Endodermal cell (in vitro differentiated cells): ENCODE results near the gene RSBN1. TPM values are rescaled to one million over a fixed set of nuclear protein-coding genes. Genes with fewer than 3 reads are reported as not detected.

Source experiments
- DNase-seq: peaks from one replicate; pipeline ENCODE4 v3.0.0-alpha.2; 2017
- H3K27ac ChIP-seq: 2 replicates; pipeline ENCODE4 v1.5.1; 2013; ENCODE audit warnings: mild to moderate bottlenecking, low read depth, low read length, moderate library complexity
- H3K27me3 ChIP-seq: 2 replicates; pipeline ENCODE4 v1.6.1; 2013; ENCODE audit warnings: mild to moderate bottlenecking, low read length, moderate library complexity; ENCODE audit not compliant: insufficient read depth, control insufficient read depth, poor library complexity, severe bottlenecking
- H3K36me3 ChIP-seq: 2 replicates; pipeline ENCODE4 v1.7.0; 2013; ENCODE audit warnings: mild to moderate bottlenecking, low read length, moderate library complexity; ENCODE audit not compliant: control insufficient read depth, insufficient read depth
- H3K4me1 ChIP-seq: one replicate; pipeline ENCODE4 v1.7.0; 2013; ENCODE audit warnings: low read length; ENCODE audit not compliant: control insufficient read depth, insufficient read depth
- H3K4me3 ChIP-seq: 2 replicates; pipeline ENCODE4 v1.5.1; 2013; ENCODE audit warnings: mild to moderate bottlenecking, low read length, moderate library complexity
- H3K9ac ChIP-seq: 2 replicates; pipeline ENCODE4 v1.6.1; 2013; ENCODE audit warnings: mild to moderate bottlenecking, low read length, moderate library complexity; ENCODE audit not compliant: poor library complexity, severe bottlenecking; ENCODE audit errors: extremely low read depth
- H3K9me3 ChIP-seq: 2 replicates; pipeline ENCODE4 v1.6.1; 2013; ENCODE audit warnings: mild to moderate bottlenecking, low read length, moderate library complexity; ENCODE audit not compliant: control insufficient read depth
- H3K27ac Mint-ChIP-seq: 2 replicates; pipeline ENCODE4 v1.8.0; 2020; ENCODE audit warnings: mixed read lengths
- H3K27me3 Mint-ChIP-seq: 2 replicates; pipeline ENCODE4 v1.8.0; 2021; ENCODE audit warnings: mild to moderate bottlenecking, mixed read lengths; ENCODE audit not compliant: insufficient read depth
- H3K36me3 Mint-ChIP-seq: 2 replicates; pipeline ENCODE4 v1.8.0; 2020; ENCODE audit warnings: low read depth, mixed read lengths
- H3K4me1 Mint-ChIP-seq: 2 replicates; pipeline ENCODE4 v1.8.0; 2020; ENCODE audit warnings: mixed read lengths
- H3K4me3 Mint-ChIP-seq: 2 replicates; pipeline ENCODE4 v1.8.0; 2020; ENCODE audit warnings: mild to moderate bottlenecking, moderate library complexity, mixed read lengths
- H3K9me3 Mint-ChIP-seq: 2 replicates; pipeline ENCODE4 v1.8.0; 2020; ENCODE audit warnings: mild to moderate bottlenecking, mixed read lengths
- CTCF ChIP-seq: fragments of 200-600 bp; sonication (generic); conservative IDR thresholded peaks from 2 replicates; pipeline ENCODE4 v1.5.0; 2021; ENCODE audit warnings: antibody characterized with exemption, mild to moderate bottlenecking
- WGBS, 2 experiments: methylation state at CpG; one replicate each; pipeline versions ENCODE4 v1.1.5 to v1.1.7; 2013; ENCODE audit warnings: missing lambda C conversion rate in 2 of 2, mixed read lengths in 1 of 2; ENCODE audit not compliant: insufficient coverage in 1 of 2, insufficient read length in 1 of 2; 5-methylcytosine and 5-hydroxymethylcytosine counted together
- total RNA-seq, 2 donors: library from RNA; stranded (reverse); fragmentation: NEBNext Ultra II Directional in 1 of 2; extraction: Animal tissue kit (Norgen Biotek cat#: 25700) in 1 of 2; gene quantifications; 2 replicates in 1 of 2; 3 replicates in 1 of 2; pipeline ENCODE4 v1.2.1, GENCODE V29; 2021

The RSBN1 gene
- total RNA-seq, 2 donors from 2014 or later = 13.7 to 17.5 TPM

DNA sequence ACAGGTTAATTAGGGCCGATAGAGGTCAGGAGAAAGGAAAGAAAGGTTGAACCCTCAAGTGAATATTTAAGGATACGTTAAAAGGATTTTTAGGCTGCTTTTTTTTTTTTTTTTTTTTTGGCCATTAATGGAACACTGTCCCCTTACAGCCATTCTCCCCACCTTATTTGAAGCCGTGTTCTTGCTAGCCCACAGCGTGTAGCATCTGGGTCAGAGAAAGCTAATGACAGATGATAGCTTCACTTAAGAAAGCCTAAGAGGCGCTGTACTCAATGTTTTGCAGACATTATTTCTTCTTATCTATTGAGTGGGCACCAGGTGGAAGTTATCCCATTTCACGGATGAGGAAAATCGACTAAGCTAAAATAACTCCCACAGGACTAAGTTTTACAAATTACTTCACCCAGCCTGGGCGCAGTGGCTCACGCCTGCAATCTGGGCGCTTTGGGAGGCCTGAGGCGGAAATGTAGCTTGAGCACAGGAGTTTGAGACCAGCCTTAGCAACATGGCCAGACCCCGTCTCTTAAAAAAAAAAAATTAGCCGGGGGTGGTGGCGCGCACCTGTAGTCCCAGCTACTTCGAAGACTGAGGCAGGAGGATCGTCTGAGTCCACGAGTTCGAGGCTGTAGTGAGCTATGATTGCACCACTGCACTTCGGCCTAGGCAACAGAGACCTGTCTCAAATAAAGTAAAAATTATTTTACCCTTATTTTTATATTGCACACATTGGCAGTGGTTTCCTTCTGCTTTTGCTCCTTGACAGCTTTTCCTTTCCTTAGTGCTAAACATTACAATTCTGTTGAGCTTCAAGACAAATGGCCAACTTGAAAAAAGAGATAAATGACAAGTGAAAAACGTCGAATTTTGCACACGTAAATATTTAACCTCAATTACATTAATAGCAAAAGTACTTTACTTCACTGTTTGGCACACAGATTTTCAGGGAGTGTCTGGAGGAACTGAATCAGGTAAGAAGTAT, 51.9 kb downstream of the RSBN1 start:
- H3K4me1 ChIP-seq = peaks cover 4% of the 10 kb centered on the region
- Mint-ChIP-seq H3K27ac (peak overlapping the region; percentile 99), H3K27me3 (no peaks in the 10 kb centered on the region), H3K9me3 (no peaks in the 10 kb centered on the region), H3K36me3 (peaks cover 21% of the 10 kb centered on the region), H3K4me1 (peaks cover 20% of the 10 kb centered on the region), H3K4me3 (peak overlapping the region; percentile 85)
- peak overlapping the region; percentile 99 for H3K27ac ChIP-seq
- peak overlapping the region; percentile 86 for H3K4me3 ChIP-seq
- peaks cover 30% of the 10 kb centered on the region for H3K36me3 ChIP-seq
- no peaks in the 10 kb centered on the region for H3K27me3 ChIP-seq
- H3K9ac ChIP-seq = peak overlapping the region; percentile 92
- no peak for DNase-seq
- H3K9me3 ChIP-seq = no peaks in the 10 kb centered on the region
- WGBS, 2 experiments = 82 to 85% methylated on average over 13 to 23 of the region's 23 CpGs
- TF ChIP-seq CTCF = no peak

- Mint-ChIP-seq H3K9me3 (no peaks in the 10 kb centered on the region), H3K36me3 (peaks cover 26% of the 10 kb centered on the region), H3K27ac (peak within 1 kb of the TSS; percentile 99), H3K4me3 (peak within 1 kb of the TSS; percentile 85), H3K27me3 (no peaks in the 10 kb centered on the region), H3K4me1 (peaks cover 20% of the 10 kb centered on the region)
- Histone ChIP-seq H3K27me3 (no peaks in the 10 kb centered on the region), H3K9me3 (no peaks in the 10 kb centered on the region), H3K36me3 (peaks cover 27% of the 10 kb centered on the region), H3K27ac (peak within 1 kb of the TSS; percentile 99), H3K4me1 (peaks cover 4% of the 10 kb centered on the region), H3K9ac (peak within 1 kb of the TSS; percentile 92), H3K4me3 (peak within 1 kb of the TSS; percentile 86)
- DNase-seq = peak; percentile 93
- TF ChIP-seq CTCF = no peak
- 0 to 1% methylated on average over 20 to 47 of the region's 47 CpGs for WGBS, 2 experiments
These were observed 52.8 kb downstream of the RSBN1 start, which contains the start of gene PHTF1 for GRCh38 chr1:113759333-113760101. TSS of gene PHTF1 (minus strand) at chr1:113759486. CDS start at chr1:113758703, 783 bp downstream.

DNA sequence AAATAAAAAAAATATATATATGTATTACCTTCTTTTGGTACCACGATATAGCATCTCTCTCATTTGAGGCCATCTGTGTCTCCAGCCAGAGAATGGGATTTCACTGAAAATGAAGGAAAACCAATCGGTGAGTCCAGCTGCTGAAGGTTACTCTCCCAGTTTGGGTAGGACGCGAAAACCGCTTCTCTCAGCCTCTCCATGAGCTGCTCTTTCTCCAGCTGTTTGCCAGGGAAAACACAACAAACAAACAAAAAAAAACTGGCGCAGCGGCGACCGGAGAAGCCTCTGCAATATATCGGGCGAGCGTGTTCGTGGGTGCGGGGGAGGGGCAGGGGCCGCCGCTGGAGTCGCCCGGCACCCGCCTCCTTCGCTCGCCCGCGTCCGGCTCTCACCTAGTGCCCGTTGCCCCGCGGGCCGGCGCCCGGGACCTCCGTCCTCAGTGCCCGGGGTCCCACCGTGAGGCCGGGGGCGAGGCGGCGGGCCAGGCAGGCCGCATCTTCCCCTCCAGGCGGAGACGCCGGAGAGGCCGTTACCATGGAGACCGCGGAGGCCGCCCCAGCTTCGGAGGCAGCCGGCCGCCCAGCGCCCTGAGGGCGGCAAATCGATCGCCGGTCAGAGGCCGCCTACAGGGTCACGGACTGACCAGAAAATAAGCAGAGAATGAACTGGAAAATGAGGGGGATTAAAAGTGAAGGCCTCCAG, 53.5 kb downstream of the RSBN1 start:
- Mint-ChIP-seq H3K27me3 (no peaks in the 10 kb centered on the region), H3K27ac (peak overlapping the region; percentile 99), H3K36me3 (peaks cover 31% of the 10 kb centered on the region), H3K9me3 (no peaks in the 10 kb centered on the region), H3K4me1 (peaks cover 20% of the 10 kb centered on the region), H3K4me3 (peak overlapping the region; percentile 85)
- peak; percentile 90 for DNase-seq
- no peak for TF ChIP-seq CTCF
- WGBS, 2 experiments = 0% methylated on average over 12 to 55 of the region's 55 CpGs
- Histone ChIP-seq H3K9me3 (no peaks in the 10 kb centered on the region), H3K4me1 (peaks cover 4% of the 10 kb centered on the region), H3K27me3 (no peaks in the 10 kb centered on the region), H3K27ac (peak overlapping the region; percentile 99), H3K36me3 (peaks cover 33% of the 10 kb centered on the region), H3K4me3 (peak overlapping the region; percentile 86), H3K9ac (peak overlapping the region; percentile 92)
